Psoas muscle (tissue), 8 donors: ENCODE data around the gene CLDN14. TPM values are rescaled to one million over a fixed set of nuclear protein-coding genes. Genes with fewer than 3 reads are reported as not detected.

Source experiments
- ATAC-seq, 4 donors: fragments of 200-7000 bp; cut with Tn5 transposase; one replicate each; pipeline ENCODE4 v1.9.1; 2020; ENCODE audit warnings: moderate library complexity in 3 of 4, mild to moderate bottlenecking in 2 of 4
- DNase-seq, 2 donors: peaks; one replicate each; pipeline ENCODE4 v3.0.0-alpha.2; 2020
- H3K27ac ChIP-seq: fragments of 200-600 bp; one replicate; pipeline ENCODE4 v1.8.0; 2022
- H3K27me3 ChIP-seq, 3 donors: fragments of 200-600 bp in 1 of 3; one replicate each; pipeline versions ENCODE4 v1.6.1 to v1.8.0; 2013 to 2022; ENCODE audit warnings: low read length in 2 of 3, mild to moderate bottlenecking in 2 of 3, moderate library complexity in 1 of 3; ENCODE audit not compliant: insufficient read depth in 3 of 3
- H3K36me3 ChIP-seq, 2 donors: fragments of 200-600 bp in 1 of 2; one replicate each; pipeline versions ENCODE4 v1.6.1 to v1.8.0; 2013 to 2022; ENCODE audit warnings: low read depth in 1 of 2, mild to moderate bottlenecking in 1 of 2, moderate library complexity in 1 of 2; ENCODE audit not compliant: insufficient read depth in 1 of 2
- H3K4me1 ChIP-seq: fragments of 200-600 bp; one replicate; pipeline ENCODE4 v1.8.0; 2022
- H3K4me3 ChIP-seq: fragments of 200-600 bp; one replicate; pipeline ENCODE4 v1.8.0; 2022; ENCODE audit warnings: mild to moderate bottlenecking
- H3K9me3 ChIP-seq: fragments of 200-600 bp; one replicate; pipeline ENCODE4 v1.8.0; 2022
- CTCF ChIP-seq: fragments of 200-600 bp; IDR thresholded peaks from one replicate; pipeline ENCODE4 v1.8.0; 2022; ENCODE audit warnings: antibody characterized with exemption
- WGBS, 3 donors: extraction: QIAGEN DNeasy Blood & Tissue Kit; methylation state at CpG; one replicate each; pipeline versions ENCODE4 v1.1.6 to v1.1.7; 2013; 5-methylcytosine and 5-hydroxymethylcytosine counted together
- intact Hi-C, 2 donors: fragments of 100-400 bp; cut with DNase I; formaldehyde crosslinking; loops; one replicate each; pipeline versions ENCODE4 v1.11.0 to v1.14.2; 2022
- polyA plus RNA-seq, 3 donors: library from polyadenylated mRNA; stranded (reverse); fragments of 200-250 nt; gene quantifications; one replicate each; pipeline ENCODE4 v1.2.3, GENCODE V29; 2013
- total RNA-seq, 4 donors: library from RNA; stranded (reverse); fragmentation: NEBNext Ultra II Directional in 2 of 4; extraction: Animal tissue kit (Norgen Biotek cat#: 25700) in 2 of 4; gene quantifications; one replicate each; pipeline versions ENCODE4 v1.2.1 to v1.2.4, GENCODE V29; 2021 to 2023
- donor health status: healthy with polysubstance abuse.
- donor health status: DM: no; HTN: no; CAD: no; lungs with moderate emphysema.
- donor health status: Bipolar disorder and iron deficiency.
- donor health status: healthy.
- donor health status: DM: yes; HTN: yes; CAD: no.
- donor health status: DM: no; HTN: no; CAD: no.
- donor health status: DM: no; HTN: no; CAD: no.
- donor health status: DM: yes; HTN: yes; CAD: no.

The CLDN14 gene
- total and polyA plus RNA-seq, 7 donors: 0.04 to 0.31 (median 0.07) TPM; not detected in 4

DNA sequence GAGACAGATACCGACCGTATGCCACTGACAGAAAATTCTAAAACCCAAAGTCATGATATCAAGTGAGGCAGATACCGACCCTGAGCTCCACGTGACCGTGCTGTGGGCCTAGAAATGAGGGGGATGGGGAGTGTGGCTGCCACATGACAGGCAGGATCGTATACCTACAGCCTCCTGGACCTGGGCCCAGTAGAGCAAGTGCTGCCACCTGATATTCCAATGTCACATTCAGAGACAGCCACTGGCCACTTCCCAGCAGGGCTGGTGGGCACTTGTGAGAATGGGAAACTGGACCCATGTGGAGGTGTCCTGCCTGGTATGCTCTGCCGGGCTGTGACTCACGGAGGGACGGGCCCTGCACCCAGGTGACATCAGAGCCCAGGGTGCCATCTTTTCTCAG, 44.6 kb upstream of the CLDN14 start:
- H3K36me3 ChIP-seq: no peaks in the 10 kb centered on the region
- ATAC-seq (peak; percentile 56 to 87 (median 60)), DNase-seq (no peak)
- no peak overlapping the region for H3K4me3 ChIP-seq
- intact Hi-C loops: no loop called here
- peaks cover 5% of the 10 kb centered on the region for H3K4me1 ChIP-seq
- no peak for TF ChIP-seq CTCF
- H3K9me3 ChIP-seq: no peaks in the 10 kb centered on the region
- peaks cover 0 to 5% (median 2%) of the 10 kb centered on the region in 3 donors for H3K27me3 ChIP-seq
- WGBS, 3 donors: 41 to 49% (median 41%) methylated on average over 9 of the region's 9 CpGs
- no peak overlapping the region for H3K27ac ChIP-seq

GRCh38 chr21:36522219-36522808, 42.4 kb upstream of the CLDN14 start:
- ATAC-seq: no peak
- no peak for TF ChIP-seq CTCF
- DNase-seq: no peak
- Histone ChIP-seq H3K27me3 (no peaks in the 10 kb centered on the region), H3K27ac (no peak overlapping the region), H3K4me3 (no peak overlapping the region), H3K4me1 (peaks cover 5% of the 10 kb centered on the region), H3K36me3 (no peaks in the 10 kb centered on the region), H3K9me3 (no peaks in the 10 kb centered on the region)
- 54 to 68% (median 61%) methylated on average over 14 of the region's 14 CpGs for WGBS, 3 donors
- intact Hi-C loops: no loop called here

DNA sequence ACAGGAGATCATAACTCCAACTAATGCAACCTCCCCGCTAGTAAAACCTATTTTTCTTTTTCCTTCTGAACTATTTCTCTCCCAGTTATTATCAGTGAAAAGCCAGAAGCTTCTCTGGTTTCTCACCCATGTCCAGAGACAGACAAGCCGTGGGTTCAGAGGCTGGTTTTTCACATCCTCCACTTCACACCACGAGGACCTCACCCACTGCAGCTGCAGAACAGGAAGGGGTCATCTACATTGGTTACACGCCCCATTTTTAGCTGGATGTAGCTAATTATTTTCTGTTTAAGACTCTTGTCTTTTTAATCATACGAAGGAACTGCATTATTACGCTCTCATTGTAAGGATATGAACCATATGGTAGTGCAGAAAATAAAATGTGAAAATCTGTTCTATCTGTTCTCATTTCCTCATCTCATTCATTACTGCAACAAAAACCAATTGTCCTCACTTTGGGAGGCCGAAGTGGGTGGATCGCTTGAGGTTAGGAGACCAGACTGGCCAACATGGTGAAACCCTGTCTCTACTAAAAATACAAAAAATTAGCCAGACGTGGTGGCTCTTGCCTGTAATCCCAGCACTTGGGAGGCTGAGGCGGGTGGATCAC, 39.1 kb upstream of the CLDN14 start:
- 74 to 88% (median 80%) methylated on average over 10 of the region's 10 CpGs for WGBS, 3 donors
- Histone ChIP-seq H3K36me3 (no peaks in the 10 kb centered on the region), H3K9me3 (no peaks in the 10 kb centered on the region), H3K4me1 (no peaks in the 10 kb centered on the region), H3K27ac (no peak overlapping the region), H3K27me3 (no peaks in the 10 kb centered on the region), H3K4me3 (no peak overlapping the region)
- intact Hi-C loops: no loop called here
- DNase-seq (no peak), ATAC-seq (no peak)
- TF ChIP-seq CTCF: no peak

- no peak overlapping the region for H3K27ac ChIP-seq
- 83 to 87% (median 83%) methylated on average over 6 of the region's 6 CpGs for WGBS, 3 donors
- H3K9me3 ChIP-seq: no peaks in the 10 kb centered on the region
- DNase-seq (no peak), ATAC-seq (no peak)
- no peaks in the 10 kb centered on the region for H3K36me3 ChIP-seq
- H3K27me3 ChIP-seq: no peaks in the 10 kb centered on the region
- TF ChIP-seq CTCF: no peak
- no peak overlapping the region for H3K4me3 ChIP-seq
- intact Hi-C loops: no loop called here
- H3K4me1 ChIP-seq: no peaks in the 10 kb centered on the region
Observed at GRCh38 chr21:36517366-36518075, 37.6 kb upstream of the CLDN14 start.
